ENCODE measurements around the gene TUG1. TPM values are rescaled to one million over a fixed set of nuclear protein-coding genes. Genes with fewer than 3 reads are reported as not detected.

The TUG1 gene
- total RNA-seq, 1 experiment from 2014 or later, result 25.7 TPM

- DNase-seq (ENCODE audit: low spot score), result peak; percentile 45
Observed at GRCh38 chr22:30947816-30948454, 21.1 kb upstream of the TUG1 start.

DNA sequence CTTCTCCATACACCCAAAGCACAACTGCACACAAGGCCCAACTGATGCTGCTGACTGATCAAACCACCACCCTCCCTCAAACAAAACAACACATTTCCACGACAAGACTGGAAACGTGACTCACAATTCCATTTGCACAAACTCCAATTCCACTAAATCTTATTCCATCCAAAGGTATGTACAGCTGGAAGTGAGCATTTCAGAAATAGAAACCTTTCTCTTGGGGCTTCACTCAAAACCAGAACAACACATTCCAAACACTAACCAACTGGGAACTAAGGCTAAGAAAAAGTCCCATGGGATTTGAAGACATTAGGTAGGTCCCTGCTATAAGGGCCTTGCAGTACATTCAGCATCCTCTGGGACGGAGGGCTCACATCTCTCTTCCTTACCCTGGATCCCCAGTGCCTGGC, 20.1 kb upstream of the TUG1 start:
- no peak for DNase-seq (ENCODE audit: low spot score)

DNA sequence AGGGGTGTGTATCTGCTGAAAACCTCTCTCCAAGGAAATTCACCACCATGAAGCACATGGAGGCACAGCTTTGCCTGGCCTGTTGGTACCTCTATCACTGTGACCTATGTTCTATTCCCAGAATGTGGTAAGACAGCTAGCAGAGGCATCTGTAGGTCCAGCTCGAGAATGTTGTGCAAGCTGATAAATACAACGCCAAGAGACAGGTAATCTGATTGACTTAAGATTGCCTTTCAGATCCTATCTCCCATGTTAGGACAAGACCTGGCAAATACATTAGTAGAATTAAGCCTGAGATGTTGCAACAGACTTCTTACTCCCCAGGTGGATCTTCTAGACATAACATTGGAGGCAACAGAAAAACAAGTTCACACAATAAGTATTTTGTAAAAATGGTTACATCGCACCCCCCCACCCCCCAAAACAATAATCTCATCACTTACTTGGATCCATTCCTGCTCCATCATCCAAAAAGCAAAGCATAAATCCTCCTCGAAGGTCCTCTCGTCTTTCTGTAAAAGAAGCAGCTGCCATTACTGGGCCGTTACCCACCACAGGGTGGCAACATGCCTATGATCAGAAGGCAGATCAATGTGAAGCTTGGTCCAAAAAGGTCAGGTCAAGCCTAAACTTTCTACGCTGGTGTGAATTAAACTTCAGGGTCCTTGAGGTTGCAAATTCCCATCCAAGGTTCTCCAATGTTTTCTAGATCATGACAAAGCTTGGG, 19.0 kb upstream of the TUG1 start:
- DNase-seq (ENCODE audit: low spot score), result no peak

DNA sequence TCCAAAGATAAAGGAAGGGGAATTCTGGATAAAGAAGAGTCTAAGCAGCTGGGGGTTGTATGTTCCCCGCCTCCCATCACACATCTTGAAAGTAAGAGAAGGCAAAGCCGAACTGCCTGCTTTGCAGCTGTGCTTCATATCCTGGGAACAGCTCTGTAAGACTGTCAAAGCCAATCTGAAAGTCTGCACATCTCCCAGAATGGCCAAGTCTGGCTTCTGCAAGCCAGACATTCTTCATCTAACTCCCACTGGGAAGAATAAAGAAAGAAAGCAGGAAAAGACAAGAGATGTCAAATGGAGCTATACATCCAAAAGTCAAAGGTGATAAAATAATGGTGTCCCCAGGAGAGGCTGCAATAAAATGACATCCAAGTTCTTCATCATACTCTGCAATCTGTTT, 15.9 kb upstream of the TUG1 start:
- no peak for DNase-seq (ENCODE audit: low spot score)

- no peak for DNase-seq (ENCODE audit: low spot score)
Observed at GRCh38 chr22:30955153-30955552, 13.9 kb upstream of the TUG1 start.

- DNase-seq (ENCODE audit: low spot score), result no peak
Observed at GRCh38 chr22:30964858-30965257, 4.2 kb upstream of the TUG1 start.

DNA sequence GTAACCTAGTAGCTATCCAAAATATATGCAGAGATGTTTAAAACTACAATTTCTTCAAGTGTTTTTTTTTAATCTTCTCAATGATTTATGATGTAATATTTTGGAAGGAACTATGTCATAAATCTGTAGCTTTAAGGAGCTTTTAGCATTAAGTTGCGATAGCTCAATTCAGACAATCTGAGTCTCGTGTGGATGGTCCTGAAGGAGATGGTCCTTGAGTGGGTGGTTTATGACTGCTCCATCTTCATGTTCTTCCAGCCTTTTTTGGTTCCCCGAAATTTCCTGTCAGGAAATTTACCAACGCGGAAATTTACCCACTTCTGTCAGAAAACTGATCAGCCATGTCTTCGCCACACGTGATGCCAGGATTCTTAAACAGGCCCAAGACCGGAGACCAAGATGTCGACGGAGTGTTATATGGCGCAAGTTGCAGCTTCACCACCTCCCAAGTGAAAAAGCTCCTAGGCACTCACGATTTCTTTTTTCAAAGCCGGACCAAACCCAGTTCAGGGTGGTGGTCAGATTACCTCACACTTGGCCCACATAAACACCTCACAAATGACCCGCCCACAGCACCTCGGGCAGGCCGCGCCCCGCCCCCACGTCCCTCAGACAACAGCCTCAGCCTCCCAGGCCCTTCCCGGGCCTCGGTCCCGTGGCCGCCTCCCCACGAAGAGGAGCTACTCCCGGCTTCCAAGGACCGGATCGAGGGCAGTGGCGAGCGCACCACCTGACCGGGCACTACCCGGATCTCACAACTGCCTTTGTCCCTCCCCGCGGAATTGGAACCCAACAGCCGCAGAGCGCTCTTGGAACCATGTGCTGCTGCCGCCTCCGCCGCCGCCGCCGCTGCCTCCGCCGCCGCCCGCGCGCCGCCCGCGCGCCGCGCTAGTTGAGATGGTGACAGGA, 796 bp upstream of the TUG1 start, which contains the start of gene MORC2:
TSS of gene MORC2 (minus strand) at position 760 of the 909 bp plus-strand sequence. CDS start 885 bp downstream, outside the sequence.
- DNase-seq (ENCODE audit: low spot score), result peak; percentile 65

- peak; percentile 24 for DNase-seq (ENCODE audit: low spot score)
Observed at GRCh38 chr22:30969532-30970355, 679 bp downstream of the TUG1 start.

GRCh38 chr22:30970356-30970746, 1.3 kb downstream of the TUG1 start:
- no peak for DNase-seq (ENCODE audit: low spot score)

- DNase-seq (ENCODE audit: low spot score), result no peak
Observed at GRCh38 chr22:30978304-30978962, 9.4 kb downstream of the TUG1 start.

DNA sequence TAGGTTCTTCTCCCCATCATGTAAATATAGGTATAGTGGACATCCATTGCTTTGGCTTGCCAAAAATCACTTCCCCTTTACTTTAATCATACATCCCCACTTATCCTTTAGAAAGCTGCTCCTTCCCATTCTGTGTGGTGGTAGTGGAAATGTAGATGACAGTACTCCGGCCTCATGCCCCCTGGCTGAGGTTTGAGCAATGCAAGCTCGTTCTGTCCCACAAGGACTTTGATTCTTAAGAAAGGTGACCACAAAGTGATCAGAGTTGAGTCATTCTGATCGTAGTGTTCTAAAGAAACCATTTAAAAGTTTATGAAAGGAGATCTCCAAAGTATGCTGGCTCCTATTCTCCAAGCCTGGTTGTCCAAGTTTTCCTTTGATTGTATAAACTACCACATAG, 10.9 kb downstream of the TUG1 start:
- no peak for DNase-seq (ENCODE audit: low spot score)

DNA sequence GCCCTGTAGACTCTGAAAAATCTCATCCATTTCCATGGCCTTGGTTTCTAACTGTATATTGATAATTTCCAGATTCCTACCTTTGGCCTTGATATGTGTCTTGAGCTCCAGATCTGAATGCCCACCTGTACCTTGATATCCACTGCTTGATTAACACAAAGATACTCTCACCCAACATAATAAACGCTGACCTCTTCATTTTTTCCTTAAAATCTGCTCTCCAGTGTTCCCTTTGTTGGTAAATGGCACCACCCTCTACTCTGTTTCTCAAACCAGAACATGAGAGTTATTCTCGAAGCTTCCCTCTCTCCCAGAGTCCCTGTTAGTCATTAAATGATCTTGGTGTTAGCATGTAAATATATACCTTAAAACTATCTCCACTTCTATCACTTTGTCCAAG, 13.4 kb downstream of the TUG1 start:
- no peak for DNase-seq (ENCODE audit: low spot score)

DNA sequence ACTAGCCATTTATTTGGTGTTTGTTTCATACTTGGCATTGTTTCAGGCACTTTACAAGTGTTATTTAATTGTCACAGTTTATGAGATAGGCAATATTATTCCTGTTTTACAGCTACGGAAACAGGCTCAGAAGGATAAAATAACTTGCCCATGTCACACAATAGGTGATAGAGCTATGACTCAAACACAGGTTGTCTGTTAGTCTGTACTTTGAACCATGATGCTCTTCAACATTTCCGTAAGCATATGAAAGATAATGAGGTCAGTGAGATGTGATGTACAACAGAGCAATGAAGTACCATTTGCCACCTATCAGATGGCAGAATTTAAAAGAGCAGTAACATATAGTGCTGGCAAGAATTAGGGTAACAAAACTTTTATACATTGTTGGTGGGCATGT, 15.3 kb downstream of the TUG1 start:
- peak; percentile 7 for DNase-seq (ENCODE audit: low spot score)

- no peak for DNase-seq (ENCODE audit: low spot score)
Observed at GRCh38 chr22:30985561-30986208, 16.6 kb downstream of the TUG1 start.

GRCh38 chr22:30989474-30989873, 20.4 kb downstream of the TUG1 start:
- DNase-seq (ENCODE audit: low spot score), result no peak

DNA sequence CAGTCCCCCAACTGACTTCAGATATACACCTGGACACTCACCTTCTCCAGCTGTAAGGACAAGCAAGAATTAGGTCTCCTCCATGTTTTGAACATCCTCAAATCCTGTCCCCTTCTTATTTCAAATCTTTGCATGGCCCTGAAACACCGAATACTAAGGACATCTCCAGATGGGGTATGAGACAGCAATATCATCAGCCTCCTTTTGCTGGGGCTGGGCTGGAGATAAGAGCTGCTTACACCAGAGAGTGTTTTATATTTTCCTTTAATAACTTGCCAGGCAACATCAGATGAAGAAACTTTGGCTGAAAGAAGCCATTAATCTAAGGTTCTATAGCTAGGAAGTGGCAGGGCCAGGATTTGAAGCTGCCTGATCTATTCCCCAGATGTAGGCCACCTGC, 21.6 kb downstream of the TUG1 start:
- no peak for DNase-seq (ENCODE audit: low spot score)

GRCh38 chr22:30992565-30992964, 23.5 kb downstream of the TUG1 start:
- DNase-seq (ENCODE audit: low spot score), result no peak

DNA sequence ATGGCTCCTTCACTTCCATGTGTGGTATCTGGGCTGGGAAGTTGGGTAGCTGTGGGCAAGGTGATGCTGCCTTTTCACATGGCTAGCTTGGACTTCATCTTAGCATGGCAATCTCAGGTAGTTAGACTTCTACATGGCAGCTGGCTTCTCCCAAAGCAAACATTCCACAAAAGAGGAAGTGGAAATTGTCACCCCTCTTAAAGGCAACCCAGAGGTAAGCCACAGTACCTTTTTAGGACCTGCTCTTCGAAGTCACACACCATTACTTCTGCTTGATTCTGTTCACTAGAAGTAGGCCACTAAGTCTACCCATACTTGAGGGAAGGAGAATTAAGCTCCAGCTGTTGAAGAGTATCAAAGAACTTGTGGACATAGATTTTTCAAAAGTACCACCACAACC, 25.9 kb downstream of the TUG1 start:
- DNase-seq (ENCODE audit: low spot score), result no peak

DNA sequence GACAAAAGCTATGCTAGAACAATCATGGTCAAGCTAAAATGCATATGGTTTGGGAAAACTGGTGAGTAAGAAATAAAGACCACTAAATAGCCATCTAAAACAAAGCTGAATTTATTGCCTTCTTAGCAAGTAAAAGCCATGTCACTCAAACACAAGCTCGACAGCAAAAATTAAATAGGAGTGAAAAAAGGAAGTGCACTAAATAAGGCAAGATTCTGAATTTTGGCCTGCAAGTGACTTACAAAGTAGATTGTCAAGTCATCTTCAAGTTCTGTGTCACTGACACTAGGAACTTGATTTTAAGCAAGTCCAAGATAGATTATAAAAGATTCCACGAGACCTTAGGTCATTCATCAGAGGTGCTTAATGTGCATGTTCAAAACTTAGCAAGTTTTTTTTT, 27.4 kb downstream of the TUG1 start:
- no peak for DNase-seq (ENCODE audit: low spot score)

GRCh38 chr22:30998329-30998728, 29.3 kb downstream of the TUG1 start:
- no peak for DNase-seq (ENCODE audit: low spot score)

Data from HT-29 (cell line).